ENCODE data around the gene SNTG2.

The SNTG2 gene

GRCh38 chr2:937530-937929, 13.1 kb upstream of the SNTG2 start:
- no peak for TF ChIP-seq Cebpa-rat (IDR thresholded peaks at IDR 0.05)

GRCh38 chr2:938181-939005, 12.3 kb upstream of the SNTG2 start:
- H4K20me1 ChIP-seq: no peaks in the 10 kb centered on the region
- H3K27me3 ChIP-seq: no peaks in the 10 kb centered on the region
- no peaks in the 10 kb centered on the region for H3K36me3 ChIP-seq
- H3K4me3 ChIP-seq: no peak overlapping the region
- H3K9me3 ChIP-seq (replicated peaks in 1 of 11): peaks cover 19 to 37% (median 29%) of the 10 kb centered on the region in 11 experiments
- no peak overlapping the region for H3K4me2 ChIP-seq
- no peak overlapping the region for H3K27ac ChIP-seq
- TF ChIP-seq Cebpa-rat (IDR thresholded peaks at IDR 0.05): no peak
- H3K9ac ChIP-seq: no peak overlapping the region
- H3K4me1 ChIP-seq: peaks cover 0 to 7% (median under 1%) of the 10 kb centered on the region in 10 experiments; a peak in 8 of 20 replicates

More at GRCh38 chr2:937530-937929, 13.1 kb upstream of the SNTG2 start:
- no peaks in the 10 kb centered on the region for H3K36me3 ChIP-seq
- H3K27me3 ChIP-seq: no peaks in the 10 kb centered on the region
- peaks cover 19 to 37% (median 28%) of the 10 kb centered on the region in 11 experiments for H3K9me3 ChIP-seq (replicated peaks in 1 of 11)
- no peaks in the 10 kb centered on the region for H3K4me1 ChIP-seq
- no peak overlapping the region for H3K4me2 ChIP-seq
- no peak overlapping the region for H3K4me3 ChIP-seq
- no peak overlapping the region for H3K9ac ChIP-seq
- H3K27ac ChIP-seq: no peak overlapping the region
- no peaks in the 10 kb centered on the region for H4K20me1 ChIP-seq

- no peak overlapping the region for H3K9ac ChIP-seq
- H3K9me3 ChIP-seq (replicated peaks in 1 of 11): peaks cover 24 to 40% (median 29%) of the 10 kb centered on the region in 11 experiments
- no peak for TF ChIP-seq Cebpa-rat (IDR thresholded peaks at IDR 0.05)
- H3K36me3 ChIP-seq: no peaks in the 10 kb centered on the region
- H3K4me3 ChIP-seq: no peak overlapping the region
- peaks cover 0 to 15% (median 3%) of the 10 kb centered on the region in 10 experiments; a peak in 8 of 20 replicates for H3K4me1 ChIP-seq
- H3K27me3 ChIP-seq: no peaks in the 10 kb centered on the region
- H4K20me1 ChIP-seq: no peaks in the 10 kb centered on the region
- no peak overlapping the region for H3K4me2 ChIP-seq
- H3K27ac ChIP-seq: no peak overlapping the region
Measured at GRCh38 chr2:939936-940601, 10.6 kb upstream of the SNTG2 start.

- TF ChIP-seq Cebpa-rat (IDR thresholded peaks at IDR 0.05): no peak
- H3K36me3 ChIP-seq: no peaks in the 10 kb centered on the region
- no peak overlapping the region for H3K27ac ChIP-seq
- H3K27me3 ChIP-seq: no peaks in the 10 kb centered on the region
- H3K4me1 ChIP-seq: peaks cover 10 to 28% (median 15%) of the 10 kb centered on the region in 10 experiments
- peaks cover 16 to 27% (median 20%) of the 10 kb centered on the region in 11 experiments for H3K9me3 ChIP-seq (replicated peaks in 1 of 11)
- no peaks in the 10 kb centered on the region for H4K20me1 ChIP-seq
- H3K9ac ChIP-seq: no peak overlapping the region
- no peak overlapping the region for H3K4me2 ChIP-seq
- no peak overlapping the region for H3K4me3 ChIP-seq
Measured at GRCh38 chr2:941871-942270, 8.8 kb upstream of the SNTG2 start.

GRCh38 chr2:942775-943460, 7.7 kb upstream of the SNTG2 start:
- no peak overlapping the region for H3K4me3 ChIP-seq
- no peak overlapping the region for H3K27ac ChIP-seq
- H3K9me3 ChIP-seq (replicated peaks in 1 of 11): peaks cover 9 to 19% (median 12%) of the 10 kb centered on the region in 11 experiments
- no peak overlapping the region for H3K9ac ChIP-seq
- no peaks in the 10 kb centered on the region for H3K36me3 ChIP-seq
- TF ChIP-seq Cebpa-rat (IDR thresholded peaks at IDR 0.05): no peak
- peaks cover 0 to 8% (median 0%) of the 10 kb centered on the region in 11 experiments; a peak in 3 of 22 replicates for H3K27me3 ChIP-seq
- H3K4me2 ChIP-seq: peak overlapping the region in 6 of 11 experiments; percentile 9 to 28 (median 12); a peak in 3 of 22 replicates
- H4K20me1 ChIP-seq: no peaks in the 10 kb centered on the region
- peaks cover 11 to 38% (median 25%) of the 10 kb centered on the region in 10 experiments for H3K4me1 ChIP-seq

GRCh38 chr2:943461-943797, 7.2 kb upstream of the SNTG2 start:
- Histone ChIP-seq H3K9ac (no peak overlapping the region), H3K4me1 (peaks cover 11 to 40% (median 27%) of the 10 kb centered on the region in 10 experiments), H3K36me3 (no peaks in the 10 kb centered on the region), H3K4me2 (peak overlapping the region in 6 of 11 experiments; percentile 9 to 28 (median 12); a peak in 6 of 22 replicates), H4K20me1 (no peaks in the 10 kb centered on the region), H3K4me3 (no peak overlapping the region), H3K27me3 (peaks cover under 1 to 12% (median 5%) of the 10 kb centered on the region in 11 experiments; a peak in 18 of 22 replicates), H3K9me3 (replicated peaks in 1 of 11) (peaks cover 9 to 19% (median 12%) of the 10 kb centered on the region in 11 experiments), H3K27ac (no peak overlapping the region)
- TF ChIP-seq Cebpa-rat (IDR thresholded peaks at IDR 0.05): no peak

- H3K27ac ChIP-seq: no peak overlapping the region
Measured at GRCh38 chr2:943821-944220, 6.8 kb upstream of the SNTG2 start.

GRCh38 chr2:944693-945092, 6.0 kb upstream of the SNTG2 start:
- Histone ChIP-seq H3K36me3 (no peaks in the 10 kb centered on the region), H3K4me3 (no peak overlapping the region), H3K9me3 (replicated peaks in 1 of 11) (peaks cover 9 to 19% (median 12%) of the 10 kb centered on the region in 11 experiments), H3K9ac (no peak overlapping the region), H3K4me1 (peaks cover 15 to 45% (median 31%) of the 10 kb centered on the region in 10 experiments), H3K27me3 (peaks cover 13 to 24% (median 17%) of the 10 kb centered on the region in 11 experiments), H4K20me1 (peaks cover 0 to 6% (median 0%) of the 10 kb centered on the region in 11 experiments; a peak in 2 of 22 replicates), H3K4me2 (no peak overlapping the region), H3K27ac (no peak overlapping the region)
- no peak for TF ChIP-seq Cebpa-rat (IDR thresholded peaks at IDR 0.05)

More at GRCh38 chr2:943821-944220, 6.8 kb upstream of the SNTG2 start:
- Histone ChIP-seq H3K27me3 (peaks cover 5 to 16% (median 9%) of the 10 kb centered on the region in 11 experiments), H3K9ac (no peak overlapping the region), H3K4me2 (peak overlapping the region in 6 of 11 experiments; percentile 9 to 28 (median 12); a peak in 6 of 22 replicates), H3K4me3 (no peak overlapping the region), H3K4me1 (peaks cover 11 to 40% (median 27%) of the 10 kb centered on the region in 10 experiments), H4K20me1 (no peaks in the 10 kb centered on the region; a peak in 1 of 22 replicates), H3K36me3 (no peaks in the 10 kb centered on the region), H3K9me3 (replicated peaks in 1 of 11) (peaks cover 9 to 19% (median 12%) of the 10 kb centered on the region in 11 experiments)
- no peak for TF ChIP-seq Cebpa-rat (IDR thresholded peaks at IDR 0.05)

All from BLaER1 treated with 17β-estradiol and CSF1 and Interleukin-3, amounts not matched to agents 10 nM and 100 nM (cell line).